Adrenal gland (tissue), 12 donors: ENCODE results near the gene PDK4. TPM values are rescaled to one million over a fixed set of nuclear protein-coding genes. Genes with fewer than 3 reads are reported as not detected.

Experiments
- DNase-seq, 7 donors: peaks; one replicate each; pipeline ENCODE4 v3.0.0-alpha.2; 2019 to 2020
- H3K27ac ChIP-seq, 5 donors: fragments of 200-600 bp; sonication (generic) in 4 of 5; 1 replicate in 3 of 5; 2 replicates in 2 of 5; pipeline versions ENCODE4 v1.5.1 to v1.8.0; 2016 to 2020; ENCODE audit warnings: mild to moderate bottlenecking in 1 of 5
- H3K27me3 ChIP-seq: fragments of 200-600 bp; 2 replicates; pipeline ENCODE4 v1.8.0; 2021
- H3K36me3 ChIP-seq, 2 donors: fragments of 200-600 bp; replicated peaks in 1 of 2; 1 replicate in 1 of 2; 2 replicates in 1 of 2; pipeline versions ENCODE4 v1.5.1 to v1.8.0; 2018 to 2022
- H3K4me1 ChIP-seq, 2 donors: fragments of 200-600 bp; replicated peaks in 1 of 2; 1 replicate in 1 of 2; 2 replicates in 1 of 2; pipeline versions ENCODE4 v1.5.1 to v1.8.0; 2018 to 2021
- H3K4me3 ChIP-seq, 4 donors: fragments of 200-600 bp; sonication (generic) in 3 of 4; one replicate each; pipeline ENCODE4 v1.5.1; 2016 to 2018
- H3K9me3 ChIP-seq, 3 donors: fragments of 200-600 bp; sonication (generic) in 1 of 3; replicated peaks in 1 of 3; 1 replicate in 2 of 3; 2 replicates in 1 of 3; pipeline versions ENCODE4 v1.5.1 to v1.8.0; 2016 to 2021
- POLR2A ChIP-seq, 2 donors: fragments of 450-650 bp; IDR thresholded peaks; one replicate each; pipeline ENCODE4 v1.6.1; 2017; ENCODE audit warnings: antibody characterized with exemption in 2 of 2, mild to moderate bottlenecking in 2 of 2, moderate library complexity in 1 of 2
- WGBS, 4 donors: extraction: QIAGEN DNeasy Blood & Tissue Kit in 2 of 4; methylation state at CpG; one replicate each; pipeline versions ENCODE4 v1.1.5 to v1.1.7; 2013 to 2017; 5-methylcytosine and 5-hydroxymethylcytosine counted together
- intact Hi-C, 2 donors: fragments of 100-400 bp; cut with DNase I; formaldehyde crosslinking; loops; one replicate each; pipeline versions ENCODE4 v1.14.1 to v1.15.0; 2022 to 2023
- polyA plus RNA-seq, 3 donors: library from polyadenylated mRNA; stranded (reverse); fragments of 200-250 nt in 2 of 3; fragments of 350-450 nt in 1 of 3; fragmentation: Illumina TruSeq in 1 of 3; extraction: RNeasy Lipid Tissue Mini Kit (QIAGEN cat#74804) in 1 of 3; gene quantifications; one replicate each; pipeline ENCODE4 v1.2.3, GENCODE V29; 2013 to 2014
- total RNA-seq, 9 donors: library from RNA; depleted of rRNA in 4 of 9; stranded (reverse); fragments of >200 nt in 4 of 9; fragments of 120-200 nt in 1 of 9; fragmentation: NEBNext Ultra II Directional in 1 of 9; extraction: Animal tissue kit (Norgen Biotek cat#: 25700) in 1 of 9; gene quantifications; one replicate each; pipeline versions ENCODE4 v1.1.0 to v1.2.4, GENCODE V29; 2013 to 2023
- TF ChIP-seq, protein P1 (sequence below), 6 experiments: fragments of 450-650 bp in 4 of 6; fragments of 200-600 bp in 2 of 6; sonication (generic) in 1 of 6; IDR thresholded peaks; 1 replicate in 5 of 6; 2 replicates in 1 of 6; pipeline versions ENCODE4 v1.5.1 to v1.8.0; 2016 to 2021; ENCODE audit warnings: antibody characterized with exemption in 6 of 6, mild to moderate bottlenecking in 2 of 6, moderate library complexity in 1 of 6
- donor health status: healthy with polysubstance abuse.
- donor health status: Bipolar disorder and iron deficiency.
- donor health status: DM: yes; HTN: yes; CAD: no.
- donor health status: DM: no; HTN: no; CAD: no.
- donor health status: DM: no; HTN: no; CAD: no.
- donor health status: DM: yes; HTN: yes; CAD: no.

PDK4 gene
- total and polyA plus RNA-seq, 12 donors: 60.1 to 690 (median 308) TPM

DNA sequence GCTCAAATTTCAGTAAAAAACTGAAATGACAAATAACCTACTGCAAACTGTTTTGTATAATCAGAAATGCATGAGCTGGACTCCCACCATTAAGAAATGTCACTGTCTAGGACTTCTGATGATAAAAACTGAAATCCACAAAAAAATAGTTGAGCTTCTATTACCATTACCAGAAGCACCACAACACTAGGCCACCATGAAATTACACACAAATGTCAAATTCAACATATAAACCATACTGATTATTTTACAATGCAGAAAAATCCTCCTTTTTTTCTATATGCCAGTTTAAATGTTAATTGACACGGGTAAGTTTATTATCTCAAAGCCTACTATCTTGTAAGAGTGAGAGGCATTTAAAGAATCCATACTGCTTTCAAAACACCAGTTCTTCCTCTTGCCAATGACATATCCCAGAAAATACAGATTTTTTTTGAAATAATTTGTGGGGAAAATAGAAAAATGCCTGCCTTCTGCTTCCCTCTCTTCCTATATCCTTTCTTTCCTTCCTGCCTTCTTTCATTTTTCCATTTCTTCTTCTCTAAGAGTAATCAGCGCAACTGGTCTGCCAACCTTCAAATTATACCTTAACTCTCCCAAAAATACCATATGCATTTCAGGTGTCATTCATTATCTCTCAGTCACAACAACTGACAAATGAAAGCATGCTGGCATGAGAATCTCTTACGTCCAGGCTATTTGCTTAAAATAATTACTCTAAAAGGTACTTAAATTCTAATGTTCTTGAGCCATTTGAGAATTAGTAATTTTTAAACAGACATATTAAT lies 12.3 kb downstream of the PDK4 start:
- TF ChIP-seq, protein P1, sequence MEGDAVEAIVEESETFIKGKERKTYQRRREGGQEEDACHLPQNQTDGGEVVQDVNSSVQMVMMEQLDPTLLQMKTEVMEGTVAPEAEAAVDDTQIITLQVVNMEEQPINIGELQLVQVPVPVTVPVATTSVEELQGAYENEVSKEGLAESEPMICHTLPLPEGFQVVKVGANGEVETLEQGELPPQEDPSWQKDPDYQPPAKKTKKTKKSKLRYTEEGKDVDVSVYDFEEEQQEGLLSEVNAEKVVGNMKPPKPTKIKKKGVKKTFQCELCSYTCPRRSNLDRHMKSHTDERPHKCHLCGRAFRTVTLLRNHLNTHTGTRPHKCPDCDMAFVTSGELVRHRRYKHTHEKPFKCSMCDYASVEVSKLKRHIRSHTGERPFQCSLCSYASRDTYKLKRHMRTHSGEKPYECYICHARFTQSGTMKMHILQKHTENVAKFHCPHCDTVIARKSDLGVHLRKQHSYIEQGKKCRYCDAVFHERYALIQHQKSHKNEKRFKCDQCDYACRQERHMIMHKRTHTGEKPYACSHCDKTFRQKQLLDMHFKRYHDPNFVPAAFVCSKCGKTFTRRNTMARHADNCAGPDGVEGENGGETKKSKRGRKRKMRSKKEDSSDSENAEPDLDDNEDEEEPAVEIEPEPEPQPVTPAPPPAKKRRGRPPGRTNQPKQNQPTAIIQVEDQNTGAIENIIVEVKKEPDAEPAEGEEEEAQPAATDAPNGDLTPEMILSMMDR (IDR thresholded peaks at IDR 0.05): no peak
- peak in 1 of 2 donors; percentile 30 for TF ChIP-seq POLR2A (IDR thresholded peaks at IDR 0.05)
- WGBS, 4 donors: 45 to 86% (median 66%) methylated on average over 3 of the region's 3 CpGs
- H3K36me3 ChIP-seq: peaks cover 0 to 60% of the 10 kb centered on the region in 2 donors
- no peaks in the 10 kb centered on the region for H3K27me3 ChIP-seq
- no peaks in the 10 kb centered on the region for H3K9me3 ChIP-seq
- no peak for DNase-seq
- H3K4me3 ChIP-seq: no peak overlapping the region
- H3K27ac ChIP-seq: peak overlapping the region in 2 of 5 donors; percentile 17 to 97
- intact Hi-C loops: no loop called here
- peaks cover 20 to 50% of the 10 kb centered on the region in 2 donors for H3K4me1 ChIP-seq

DNA sequence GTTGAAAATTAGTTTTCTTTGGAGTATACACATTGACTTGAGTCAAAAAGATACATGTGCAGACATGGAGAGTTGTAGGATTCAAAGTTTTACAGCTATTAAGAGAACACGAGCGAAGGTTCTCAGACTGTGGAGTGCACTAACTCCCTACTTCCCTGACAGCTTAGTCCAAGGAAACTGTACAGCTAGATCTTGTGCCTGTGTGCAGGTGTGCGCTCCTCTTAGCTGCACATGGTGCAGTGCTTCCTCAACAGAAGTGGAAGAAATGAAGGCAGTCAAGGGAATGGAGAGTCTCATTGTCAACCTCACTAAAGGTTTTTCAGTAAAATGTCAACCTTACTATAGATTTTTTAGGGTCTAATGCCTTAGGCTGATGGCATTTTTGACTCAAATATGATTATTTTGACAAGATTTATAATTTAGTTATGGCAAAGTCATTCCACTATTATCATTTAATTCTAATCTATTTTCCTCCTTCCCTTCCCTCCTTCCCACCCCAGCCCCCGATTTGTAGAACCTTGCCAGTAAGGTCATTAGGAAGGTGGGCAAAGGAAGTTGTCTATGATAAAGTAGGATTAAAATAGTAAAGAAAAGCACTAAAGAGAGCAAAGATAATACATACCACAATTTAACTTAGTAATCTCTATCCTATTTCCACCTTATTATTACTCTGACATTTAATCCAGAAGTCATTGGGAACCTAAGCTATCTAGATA lies 13.6 kb downstream of the PDK4 start:
- peak overlapping the region in 2 of 5 donors; percentile 21 to 33 for H3K27ac ChIP-seq
- DNase-seq: peak in 1 of 7 donors; percentile 23
- no peaks in the 10 kb centered on the region for H3K27me3 ChIP-seq
- peaks cover 0 to 47% of the 10 kb centered on the region in 2 donors for H3K36me3 ChIP-seq
- WGBS, 4 donors: 73 to 83% (median 82%) methylated on average over 4 of the region's 4 CpGs
- no peak overlapping the region for H3K4me3 ChIP-seq
- H3K9me3 ChIP-seq: no peaks in the 10 kb centered on the region
- intact Hi-C loops: no loop called here
- H3K4me1 ChIP-seq: peaks cover 13 to 45% of the 10 kb centered on the region in 2 donors
- TF ChIP-seq, protein P1 (IDR thresholded peaks at IDR 0.05): no peak
- peak; percentile 6 to 7 for TF ChIP-seq POLR2A (IDR thresholded peaks at IDR 0.05)

DNA sequence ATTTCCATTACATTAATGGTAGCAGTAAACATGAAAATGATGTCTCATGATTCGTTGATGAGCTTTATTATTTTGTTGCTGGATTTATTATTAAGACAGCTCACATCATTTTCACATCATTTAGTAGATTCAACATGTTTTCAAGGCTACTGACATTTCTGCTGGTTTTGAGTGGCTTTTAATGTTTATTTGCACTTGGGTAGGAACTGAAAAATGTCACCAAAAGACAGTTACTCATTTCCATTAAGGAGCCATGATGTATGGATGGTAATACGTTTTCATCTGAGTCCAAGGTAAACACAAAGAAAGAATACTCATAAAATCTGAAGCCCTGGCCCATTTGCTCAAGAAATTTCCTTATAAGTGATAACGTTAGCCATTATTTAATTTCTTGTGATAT lies 14.8 kb downstream of the PDK4 start:
- Histone ChIP-seq H3K27ac (peak overlapping the region in 2 of 5 donors; percentile 10 to 19), H3K4me1 (peaks cover 7 to 32% of the 10 kb centered on the region in 2 donors), H3K4me3 (no peak overlapping the region), H3K27me3 (no peaks in the 10 kb centered on the region), H3K36me3 (peaks cover 0 to 34% of the 10 kb centered on the region in 2 donors), H3K9me3 (no peaks in the 10 kb centered on the region)
- 29 to 63% (median 45%) methylated on average over 3 of the region's 3 CpGs for WGBS, 4 donors
- TF ChIP-seq POLR2A (IDR thresholded peaks at IDR 0.05): no peak
- TF ChIP-seq, protein P1 (IDR thresholded peaks at IDR 0.05): no peak
- intact Hi-C loops: no loop called here
- no peak for DNase-seq

- peaks cover 0 to 12% of the 10 kb centered on the region in 2 donors for H3K36me3 ChIP-seq
- no peaks in the 10 kb centered on the region for H3K27me3 ChIP-seq
- H3K4me3 ChIP-seq: no peak overlapping the region
- intact Hi-C loops: no loop called here
- WGBS, 4 donors: 93 to 98% (median 95%) methylated on average over 7 of the region's 7 CpGs
- H3K9me3 ChIP-seq: no peaks in the 10 kb centered on the region
- TF ChIP-seq POLR2A (IDR thresholded peaks at IDR 0.05): no peak
- TF ChIP-seq, protein P1 (IDR thresholded peaks at IDR 0.05): no peak
- no peak overlapping the region for H3K27ac ChIP-seq
- H3K4me1 ChIP-seq: peaks cover 7 to 11% of the 10 kb centered on the region in 2 donors
- no peak for DNase-seq
Observed at GRCh38 chr7:95579318-95579717, 17.0 kb downstream of the PDK4 start.
